Gastrocnemius medialis (tissue), 4 donors: ENCODE results near the gene TNFSF10.

Experiments
- CTCF ChIP-seq, 5 experiments: fragments of 450-650 bp in 3 of 5; fragments of 200-600 bp in 2 of 5; sonication (generic) in 2 of 5; IDR thresholded peaks in 4 of 5; conservative IDR thresholded peaks in 1 of 5; 1 replicate in 4 of 5; 2 replicates in 1 of 5; pipeline ENCODE4 v1.5.1; 2016 to 2019; ENCODE audit warnings: antibody characterized with exemption in 5 of 5, mild to moderate bottlenecking in 3 of 5, moderate library complexity in 3 of 5
- POLR2A ChIP-seq, 2 donors: fragments of 450-650 bp; IDR thresholded peaks; one replicate each; pipeline ENCODE4 v1.6.1; 2017; ENCODE audit warnings: antibody characterized with exemption in 2 of 2, mild to moderate bottlenecking in 2 of 2, moderate library complexity in 2 of 2

- no peak for TF ChIP-seq CTCF (IDR thresholded peaks at IDR 0.05 in 4 of 5, conservative IDR thresholded peaks at IDR 0.05 in 1 of 5)
- TF ChIP-seq POLR2A (IDR thresholded peaks at IDR 0.05) = no peak
Measured at GRCh38 chr3:172530566-172530965, 7.3 kb upstream of the TNFSF10 start.
